ENCODE data around the gene AQP5. TPM values are rescaled to one million over a fixed set of nuclear protein-coding genes. Genes with fewer than 3 reads are reported as not detected.

AQP5 gene
- total and polyA plus RNA-seq, 5 donors: 2.0 to 7.0 (median 3.3) TPM

DNA sequence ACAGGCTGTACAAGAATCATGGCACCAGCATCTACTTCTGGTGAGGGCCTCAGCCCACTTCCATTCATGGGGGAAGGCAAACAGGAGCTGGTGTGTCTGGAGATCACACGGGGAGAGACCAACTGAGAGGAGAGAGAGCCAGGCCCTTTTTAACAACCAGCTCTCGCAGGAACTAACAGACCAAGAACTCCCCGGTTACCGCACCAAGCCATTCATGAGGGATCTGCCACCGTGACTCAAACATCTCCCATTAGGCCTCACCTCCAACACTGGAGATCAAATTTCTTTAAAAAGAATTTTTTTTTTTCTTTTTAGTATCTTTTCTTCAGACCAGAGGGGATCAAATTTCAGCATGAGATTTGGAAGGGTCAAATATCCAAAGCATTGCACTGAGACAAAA, 27.9 kb upstream of the AQP5 start:
- no peaks in the 10 kb centered on the region for H3K9me3 ChIP-seq (ENCODE audit: control insufficient read depth, low read length)
- WGBS: 67% methylated on average over 5 of the region's 5 CpGs
- no peak for ATAC-seq
- DNase-seq: no peak
- H3K27me3 ChIP-seq (ENCODE audit: control insufficient read depth, insufficient read depth): no peaks in the 10 kb centered on the region
- H3K27ac ChIP-seq (ENCODE audit: low read length): no peak overlapping the region
- peaks cover 5% of the 10 kb centered on the region for H3K4me1 ChIP-seq (ENCODE audit: control insufficient read depth, insufficient read depth, low read length)
- intact Hi-C loops (cut with DNase I): no loop called here
- H3K4me3 ChIP-seq (ENCODE audit: low read length): no peak overlapping the region

DNA sequence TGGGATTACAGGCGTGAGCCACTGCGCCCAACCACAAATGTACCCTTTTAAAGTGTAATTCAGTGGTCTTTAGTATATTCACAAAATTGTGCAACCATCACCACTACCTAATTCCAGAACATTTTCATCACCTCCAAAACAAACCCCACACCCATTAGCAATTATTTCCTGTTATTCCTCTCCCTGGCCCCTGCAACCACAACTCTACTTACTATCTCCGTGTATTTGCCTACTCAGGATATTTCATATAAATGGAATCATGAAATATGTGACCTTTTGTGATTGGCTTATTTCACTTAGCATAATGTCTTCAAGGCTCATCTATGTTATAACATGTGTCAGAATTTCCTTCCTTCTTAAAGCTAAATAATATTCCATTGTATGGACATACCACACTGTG, 27.2 kb upstream of the AQP5 start:
- H3K4me3 ChIP-seq (ENCODE audit: low read length): no peak overlapping the region
- no peak for DNase-seq
- no peaks in the 10 kb centered on the region for H3K9me3 ChIP-seq (ENCODE audit: control insufficient read depth, low read length)
- no peaks in the 10 kb centered on the region for H3K27me3 ChIP-seq (ENCODE audit: control insufficient read depth, insufficient read depth)
- H3K4me1 ChIP-seq (ENCODE audit: control insufficient read depth, insufficient read depth, low read length): peaks cover 5% of the 10 kb centered on the region
- H3K27ac ChIP-seq (ENCODE audit: low read length): no peak overlapping the region
- intact Hi-C loops (cut with DNase I): no loop called here
- no peak for ATAC-seq
- WGBS: 85% methylated on average over 3 of the region's 3 CpGs

DNA sequence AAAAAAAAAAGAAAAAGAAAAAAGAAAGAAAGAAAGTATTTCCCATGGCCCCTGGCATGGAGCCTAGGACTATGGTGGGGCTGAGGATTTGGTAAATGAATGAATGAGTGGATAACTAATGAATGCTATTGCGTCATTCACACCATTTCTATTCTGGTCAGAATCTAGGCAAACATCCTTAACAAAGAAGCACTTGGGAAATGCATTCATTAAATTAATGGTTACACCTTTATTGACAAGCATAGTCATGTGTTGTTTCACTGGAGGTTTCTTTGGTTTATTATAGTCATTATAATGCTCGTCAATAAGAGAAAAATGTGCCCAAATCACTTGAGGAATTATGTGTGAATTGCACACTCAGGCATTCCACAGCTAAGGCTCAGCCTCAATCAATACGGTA, 24.7 kb upstream of the AQP5 start:
- H3K4me3 ChIP-seq (ENCODE audit: low read length): no peak overlapping the region

DNA sequence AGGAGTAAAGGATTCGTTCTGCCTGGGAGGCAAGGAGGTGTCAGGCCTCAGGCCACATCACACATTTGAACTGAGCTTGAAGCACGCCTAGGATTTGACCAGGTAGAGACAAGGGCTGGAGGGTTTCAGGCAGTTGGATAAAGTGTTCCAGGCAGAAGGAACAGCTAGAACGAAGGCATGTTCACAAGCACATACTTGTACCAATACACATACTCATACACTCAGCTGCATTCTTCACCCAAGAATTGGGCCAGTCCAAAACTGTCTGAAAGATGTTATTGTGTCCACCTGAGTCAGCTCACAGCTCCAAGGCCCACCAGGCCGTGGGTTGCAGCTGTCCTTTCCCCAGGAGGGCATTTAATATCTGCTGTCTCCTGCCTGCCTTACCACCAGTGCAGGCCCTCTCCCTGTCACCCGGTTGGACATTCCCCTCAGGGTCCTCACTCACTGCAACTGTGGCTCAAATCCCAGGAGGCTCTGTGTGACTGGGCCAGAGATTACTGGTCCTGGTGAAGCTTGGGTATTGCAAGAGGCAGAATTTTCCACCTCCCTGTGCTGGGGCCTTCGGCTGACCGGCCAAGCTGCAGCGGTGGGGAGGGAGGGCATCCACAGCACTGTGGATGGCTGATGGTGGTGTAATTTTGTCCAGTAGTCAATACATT, 23.9 kb upstream of the AQP5 start:
- DNase-seq (no peak), ATAC-seq (no peak)
- no peak overlapping the region for H3K4me3 ChIP-seq (ENCODE audit: low read length)
- H3K27me3 ChIP-seq (ENCODE audit: control insufficient read depth, insufficient read depth): no peaks in the 10 kb centered on the region
- no peak overlapping the region for H3K27ac ChIP-seq (ENCODE audit: low read length)
- 82% methylated on average over 8 of the region's 8 CpGs for WGBS
- H3K9me3 ChIP-seq (ENCODE audit: control insufficient read depth, low read length): no peaks in the 10 kb centered on the region
- peaks cover 4% of the 10 kb centered on the region for H3K4me1 ChIP-seq (ENCODE audit: control insufficient read depth, insufficient read depth, low read length)
- intact Hi-C loops (cut with DNase I): no loop called here

More for the DNA sequence above, 24.7 kb upstream of the AQP5 start:
- ATAC-seq (no peak), DNase-seq (no peak)
- Histone ChIP-seq H3K27ac (ENCODE audit: low read length) (no peak overlapping the region), H3K27me3 (ENCODE audit: control insufficient read depth, insufficient read depth) (no peaks in the 10 kb centered on the region), H3K9me3 (ENCODE audit: control insufficient read depth, low read length) (no peaks in the 10 kb centered on the region), H3K4me1 (ENCODE audit: control insufficient read depth, insufficient read depth, low read length) (peaks cover 5% of the 10 kb centered on the region)
- 85% methylated on average over 3 of the region's 3 CpGs for WGBS
- intact Hi-C loops (cut with DNase I): no loop called here

DNA sequence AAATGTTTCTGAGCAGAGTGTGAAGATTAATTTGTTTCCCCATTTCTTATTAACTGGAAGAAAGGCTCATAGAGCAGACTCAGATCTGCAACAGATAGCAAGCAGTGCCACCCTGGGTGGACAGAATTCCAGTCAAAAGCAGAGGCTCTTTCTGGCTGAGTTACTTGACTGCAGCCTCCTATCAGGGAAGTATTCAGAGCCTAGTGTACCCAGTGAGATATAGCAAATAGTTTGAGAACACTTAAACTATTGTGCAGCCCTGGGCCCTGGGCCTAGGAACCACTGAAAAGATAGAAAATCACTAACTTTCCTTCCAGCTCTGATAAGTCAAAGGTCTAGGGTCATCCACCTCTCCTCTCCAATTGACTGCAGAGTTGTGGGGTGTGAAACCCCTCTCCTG, 22.4 kb upstream of the AQP5 start:
- ATAC-seq (peak; percentile 33 to 52), DNase-seq (no peak)
- Histone ChIP-seq H3K4me1 (ENCODE audit: control insufficient read depth, insufficient read depth, low read length) (peaks cover 3% of the 10 kb centered on the region), H3K4me3 (ENCODE audit: low read length) (no peak overlapping the region), H3K27ac (ENCODE audit: low read length) (no peak overlapping the region), H3K27me3 (ENCODE audit: control insufficient read depth, insufficient read depth) (no peaks in the 10 kb centered on the region), H3K9me3 (ENCODE audit: control insufficient read depth, low read length) (no peaks in the 10 kb centered on the region)
- intact Hi-C loops (cut with DNase I): no loop called here

DNA sequence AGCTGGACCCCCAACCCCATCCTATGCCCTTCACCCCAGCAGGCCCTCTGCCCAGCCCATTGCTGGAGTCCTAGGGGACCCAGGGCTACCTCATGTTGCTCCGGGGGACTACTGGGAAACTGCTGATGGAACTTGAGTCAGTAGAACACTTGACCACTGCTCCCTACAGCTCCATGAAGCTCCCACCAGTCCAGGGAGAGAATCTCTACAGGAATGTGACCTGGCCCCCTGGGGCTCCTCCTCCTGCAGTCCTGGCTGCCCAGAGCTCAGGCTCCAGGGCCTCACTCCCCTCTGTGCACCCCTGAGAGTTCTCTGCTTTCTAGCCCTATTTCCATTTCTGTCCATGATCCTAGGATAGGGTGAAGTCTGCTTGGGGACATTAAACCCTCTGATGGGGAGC, 22.0 kb upstream of the AQP5 start:
- DNase-seq: no peak
- 94% methylated on average over 1 of the region's 1 CpG for WGBS
- no peak overlapping the region for H3K4me3 ChIP-seq (ENCODE audit: low read length)
- no peaks in the 10 kb centered on the region for H3K9me3 ChIP-seq (ENCODE audit: control insufficient read depth, low read length)
- peak overlapping the region; percentile 15 for H3K27ac ChIP-seq (ENCODE audit: low read length)
- peak; percentile 15 to 45 for ATAC-seq
- intact Hi-C loops (cut with DNase I): loop anchor here in 3 of 4 donors (5.0 to 10.0 kb wide), 3 partner anchors 67 to 75 kb away; no protein-coding TSS in a partner anchor
- H3K4me1 ChIP-seq (ENCODE audit: control insufficient read depth, insufficient read depth, low read length): peaks cover 3% of the 10 kb centered on the region
- no peaks in the 10 kb centered on the region for H3K27me3 ChIP-seq (ENCODE audit: control insufficient read depth, insufficient read depth)

DNA sequence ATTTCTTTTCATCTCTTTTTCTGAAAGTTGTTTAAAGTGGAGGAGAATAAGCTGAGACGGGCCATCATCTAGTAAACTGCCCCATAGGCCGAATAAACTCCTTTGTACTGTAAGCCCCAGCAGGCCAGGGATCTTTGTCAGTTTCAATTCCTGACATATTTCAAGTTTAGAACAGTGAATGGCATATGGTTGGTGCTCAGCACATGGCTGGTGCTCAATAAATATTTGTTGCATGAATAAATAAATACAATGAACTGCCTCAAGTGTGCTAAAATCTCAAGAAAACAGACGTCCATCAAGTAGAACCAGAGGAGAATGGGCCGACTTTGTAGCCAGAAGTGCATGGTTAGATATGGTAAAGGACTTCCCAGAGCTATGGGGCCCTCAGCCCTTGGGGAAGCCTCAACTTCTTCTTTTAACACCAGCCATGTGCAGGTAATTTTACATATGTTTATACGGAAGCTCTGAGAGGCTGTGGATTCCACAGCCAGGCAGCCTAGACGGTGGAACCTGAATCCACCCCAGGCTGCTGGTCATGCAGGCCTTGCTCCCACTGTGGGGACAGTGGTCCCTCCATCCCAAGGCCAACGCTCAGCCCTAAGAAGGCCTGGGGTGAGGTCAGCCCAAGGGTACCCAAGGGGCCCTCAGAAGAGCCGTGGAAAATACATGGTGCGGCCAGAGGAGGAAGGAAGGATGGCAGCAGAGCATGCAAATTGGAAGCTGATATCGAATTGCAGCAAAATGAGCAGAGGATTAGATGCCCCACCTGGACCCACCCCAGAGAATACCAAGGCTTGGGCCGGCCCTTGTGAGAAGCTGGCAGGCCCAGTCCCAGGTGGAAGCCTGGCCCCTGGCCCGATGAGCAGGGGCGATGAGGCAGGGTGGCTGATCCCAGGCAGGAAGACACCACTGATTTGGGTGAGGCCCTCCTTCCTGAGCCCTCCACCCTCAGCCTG, 19.8 kb upstream of the AQP5 start:
- Histone ChIP-seq H3K9me3 (ENCODE audit: control insufficient read depth, low read length) (no peaks in the 10 kb centered on the region), H3K4me3 (ENCODE audit: low read length) (no peak overlapping the region), H3K27me3 (ENCODE audit: control insufficient read depth, insufficient read depth) (no peaks in the 10 kb centered on the region), H3K27ac (ENCODE audit: low read length) (no peak overlapping the region), H3K4me1 (ENCODE audit: control insufficient read depth, insufficient read depth, low read length) (peaks cover 3% of the 10 kb centered on the region)
- ATAC-seq (no peak), DNase-seq (no peak)
- intact Hi-C loops (cut with DNase I): loop anchor here in 3 of 4 donors (5.0 to 10.0 kb wide), 3 partner anchors 70 to 77 kb away; no protein-coding TSS in a partner anchor
- WGBS: 84% methylated on average over 13 of the region's 13 CpGs

DNA sequence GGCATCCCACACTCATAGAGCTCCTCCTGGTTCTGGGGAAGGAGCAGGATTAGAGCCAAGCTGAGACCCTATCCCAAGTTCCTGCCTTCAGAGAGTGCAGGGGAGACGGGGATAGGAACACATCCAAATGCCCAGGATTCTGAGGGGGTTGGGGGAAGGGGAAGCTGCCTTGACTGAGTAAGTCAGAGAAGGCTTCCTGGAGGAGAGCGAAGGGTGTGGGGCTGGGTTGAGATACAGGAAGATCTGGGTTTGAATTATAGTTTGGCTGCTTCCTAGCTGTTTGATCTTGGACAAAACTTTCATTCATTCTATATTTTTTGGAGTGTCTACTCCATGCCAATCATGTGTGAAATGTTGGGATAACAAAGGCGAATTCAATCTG, 19.2 kb upstream of the AQP5 start:
- Histone ChIP-seq H3K27me3 (ENCODE audit: control insufficient read depth, insufficient read depth) (no peaks in the 10 kb centered on the region), H3K4me1 (ENCODE audit: control insufficient read depth, insufficient read depth, low read length) (peaks cover 3% of the 10 kb centered on the region), H3K27ac (ENCODE audit: low read length) (no peak overlapping the region), H3K4me3 (ENCODE audit: low read length) (no peak overlapping the region), H3K9me3 (ENCODE audit: control insufficient read depth, low read length) (no peaks in the 10 kb centered on the region)
- DNase-seq (no peak), ATAC-seq (no peak)
- intact Hi-C loops (cut with DNase I): loop anchor here in 3 of 4 donors (5.0 to 10.0 kb wide), 3 partner anchors 70 to 78 kb away; no protein-coding TSS in a partner anchor
- 89% methylated on average over 3 of the region's 3 CpGs for WGBS

DNA sequence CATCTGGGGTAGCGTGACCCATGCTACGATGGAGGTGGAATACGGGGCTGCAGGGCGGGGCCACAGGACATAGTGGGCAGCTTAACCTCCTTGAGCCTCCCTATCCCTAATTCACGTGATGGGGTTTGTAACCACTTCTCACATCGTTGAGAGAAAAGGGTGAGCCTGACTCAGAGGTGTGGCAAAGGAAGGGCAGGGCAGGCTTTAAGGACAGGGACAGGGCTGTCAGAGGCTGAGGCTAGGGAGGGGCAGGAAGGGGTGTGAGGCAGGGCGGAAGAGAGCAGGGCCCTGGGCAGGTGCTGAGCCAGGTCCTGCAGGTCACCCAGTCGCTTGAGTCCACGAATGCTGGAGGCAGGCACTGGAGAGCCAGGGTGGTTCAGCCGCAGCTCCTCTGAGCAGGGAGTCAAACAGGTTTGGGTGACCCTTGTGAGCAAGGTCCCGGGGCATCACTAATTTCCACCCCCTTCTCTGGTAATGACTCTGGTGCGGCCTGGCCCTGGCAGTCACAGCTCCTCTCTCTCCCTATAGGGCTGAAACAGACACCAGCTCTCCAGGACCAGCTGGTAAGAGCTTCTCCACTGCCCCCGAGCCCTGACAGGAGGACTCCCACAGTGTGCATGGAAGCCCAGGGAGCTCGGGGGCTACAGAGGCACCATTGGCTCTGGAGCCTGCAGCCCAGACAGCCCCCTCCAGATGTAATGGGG, 18.6 kb upstream of the AQP5 start:
- Histone ChIP-seq H3K4me3 (ENCODE audit: low read length) (no peak overlapping the region), H3K4me1 (ENCODE audit: control insufficient read depth, insufficient read depth, low read length) (peaks cover 3% of the 10 kb centered on the region), H3K27ac (ENCODE audit: low read length) (no peak overlapping the region), H3K27me3 (ENCODE audit: control insufficient read depth, insufficient read depth) (no peaks in the 10 kb centered on the region), H3K9me3 (ENCODE audit: control insufficient read depth, low read length) (no peaks in the 10 kb centered on the region)
- no peak for ATAC-seq
- intact Hi-C loops (cut with DNase I): loop anchor here in 3 of 4 donors (5.0 to 10.0 kb wide), 3 partner anchors 71 to 78 kb away; no protein-coding TSS in a partner anchor
- DNase-seq: no peak
- 81% methylated on average over 14 of the region's 14 CpGs for WGBS

DNA sequence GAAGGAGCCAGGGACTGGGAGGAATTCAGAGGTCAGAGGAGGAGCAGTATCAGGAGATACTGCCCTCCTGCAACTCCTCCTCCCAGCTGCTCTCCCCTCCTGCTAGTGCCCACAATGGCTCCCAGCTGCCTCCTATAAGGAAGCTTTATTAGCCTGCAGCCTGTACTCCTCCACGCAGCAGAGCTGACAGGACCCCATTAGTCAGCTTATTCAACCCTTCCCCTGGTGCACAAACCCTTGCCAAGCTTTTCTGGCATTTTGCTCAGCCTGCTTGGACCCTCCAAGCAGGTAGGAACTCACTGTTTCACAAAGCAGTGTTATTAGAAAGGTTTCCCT, 18.1 kb upstream of the AQP5 start:
- Histone ChIP-seq H3K4me3 (ENCODE audit: low read length) (no peak overlapping the region), H3K27me3 (ENCODE audit: control insufficient read depth, insufficient read depth) (no peaks in the 10 kb centered on the region), H3K4me1 (ENCODE audit: control insufficient read depth, insufficient read depth, low read length) (peaks cover 3% of the 10 kb centered on the region), H3K27ac (ENCODE audit: low read length) (no peak overlapping the region), H3K9me3 (ENCODE audit: control insufficient read depth, low read length) (no peaks in the 10 kb centered on the region)
- DNase-seq: no peak
- 93% methylated on average over 1 of the region's 1 CpG for WGBS
- no peak for ATAC-seq
- intact Hi-C loops (cut with DNase I): loop anchor here in 3 of 4 donors (5.0 to 10.0 kb wide), 3 partner anchors 71 to 79 kb away; no protein-coding TSS in a partner anchor

All from right cardiac atrium (tissue), 5 donors.